GM18867 (cell line): ENCODE results near the gene OSBPL2.
A peak's percentile ranks its signal among the peaks of the same experiment; 100 is the strongest.

ENCODE experiments used
- ATAC-seq: cut with Tn5 transposase; IDR thresholded peaks from one replicate; pipeline ENCODE4 v1.9.1; 2021; ENCODE audit warnings: mild to moderate bottlenecking, moderate library complexity; ENCODE audit not compliant: unreplicated experiment

OSBPL2 gene

DNA sequence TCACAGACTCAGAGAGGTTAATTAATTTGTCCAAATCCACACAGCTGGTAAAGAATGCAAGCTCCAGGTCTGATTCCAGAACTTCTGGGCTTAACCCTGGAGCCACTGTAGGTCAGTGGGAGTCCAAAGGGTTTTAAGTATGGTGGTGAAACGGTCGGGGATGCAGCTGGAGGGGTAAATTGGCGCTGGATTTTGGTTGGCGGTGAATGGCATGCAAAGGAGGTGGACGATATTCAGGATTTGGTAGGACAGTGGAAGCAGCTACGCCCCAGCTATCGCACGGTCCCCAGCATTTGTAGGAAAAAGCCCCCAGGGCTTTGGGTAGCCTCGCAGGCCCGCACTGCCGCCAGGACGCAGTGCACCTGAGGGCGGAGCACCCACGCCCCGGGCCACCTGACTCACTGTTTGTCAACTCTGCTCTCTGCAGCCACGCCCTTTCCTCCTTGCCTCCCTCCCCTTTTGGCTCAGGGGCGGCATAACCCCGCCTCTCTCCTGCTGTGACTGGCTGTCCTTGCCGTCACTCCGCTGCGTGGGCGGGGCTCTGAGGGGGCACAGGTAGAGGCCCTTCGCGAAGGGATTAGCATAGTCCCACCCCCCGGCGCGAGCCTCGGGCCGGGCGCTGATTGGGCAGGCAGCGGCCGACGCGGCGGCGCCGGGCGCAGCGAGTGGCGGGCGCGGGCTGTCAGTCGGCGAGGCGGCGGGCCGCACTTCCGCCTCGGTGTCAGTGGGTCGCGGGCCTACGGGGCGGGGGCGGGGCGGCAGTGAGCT lies at the start of gene OSBPL2:
OSBPL2 (plus strand) TSS at position 721 of the 768 bp plus-strand sequence. CDS start 17,664 bp downstream, outside the sequence.
- peak; percentile 97 for ATAC-seq

DNA sequence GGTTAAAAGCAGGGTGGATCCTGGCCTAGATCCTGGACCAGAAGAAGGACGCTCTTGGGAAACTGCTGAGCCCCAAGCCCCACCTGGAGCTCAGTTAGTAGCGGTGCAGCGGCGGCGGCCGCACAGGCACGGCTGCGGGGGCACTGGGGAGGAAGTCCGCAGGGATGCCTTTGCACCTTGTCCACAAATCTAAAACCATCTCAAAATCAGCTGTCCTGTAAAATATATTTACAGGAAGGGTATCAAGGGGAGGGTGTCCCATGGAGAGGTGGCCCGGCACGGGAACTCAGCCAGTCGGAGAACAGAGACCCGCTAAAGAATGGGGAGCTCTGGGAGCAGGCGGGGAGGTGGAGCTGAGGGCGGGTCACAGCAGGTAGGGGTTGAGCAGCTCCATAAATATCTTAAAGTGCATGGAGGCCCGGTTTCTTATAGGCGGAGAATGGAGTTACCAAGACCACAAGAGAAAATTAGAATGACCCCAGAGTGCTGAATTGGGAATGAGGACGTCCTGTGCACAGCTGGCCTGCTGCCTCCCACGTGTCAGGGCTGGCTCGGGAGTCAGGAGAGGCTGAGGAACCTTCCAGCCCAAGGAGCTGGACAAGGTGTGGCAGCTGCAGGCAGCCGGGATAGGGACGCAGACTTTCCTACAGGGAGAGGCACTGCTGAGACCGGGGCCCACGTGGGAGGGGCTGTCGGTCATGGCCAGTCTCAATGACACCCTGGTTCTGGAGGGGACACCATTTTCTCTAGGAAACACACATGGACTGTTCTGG lies 47.5 kb upstream of the OSBPL2 start:
- ATAC-seq: no peak

- ATAC-seq: no peak
Measured at GRCh38 chr20:62191781-62192559, 46.4 kb upstream of the OSBPL2 start.

- ATAC-seq: no peak
Measured at GRCh38 chr20:62192635-62193034, 45.7 kb upstream of the OSBPL2 start.

- no peak for ATAC-seq
Measured at GRCh38 chr20:62193079-62194025, 45.0 kb upstream of the OSBPL2 start.

GRCh38 chr20:62195075-62195405 lies 43.3 kb upstream of the OSBPL2 start:
- ATAC-seq: no peak

DNA sequence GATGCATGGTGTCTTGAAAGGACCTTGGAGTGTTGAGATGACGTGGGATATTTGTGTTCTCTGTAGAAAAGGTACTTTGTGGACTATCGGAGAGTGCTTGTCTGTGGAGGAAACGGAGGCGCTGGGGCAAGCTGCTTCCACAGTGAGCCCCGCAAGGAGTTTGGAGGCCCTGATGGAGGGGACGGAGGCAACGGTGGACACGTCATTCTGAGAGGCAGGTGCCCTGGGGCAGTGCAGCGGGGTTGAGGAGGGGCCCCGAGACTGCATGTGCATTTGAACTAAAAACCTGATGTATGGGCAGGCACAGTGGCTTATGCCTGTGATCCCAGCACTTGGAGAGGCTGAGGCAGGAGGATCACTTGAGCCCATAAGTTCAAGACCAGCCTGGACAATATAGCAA lies 42.6 kb upstream of the OSBPL2 start:
- ATAC-seq: no peak

DNA sequence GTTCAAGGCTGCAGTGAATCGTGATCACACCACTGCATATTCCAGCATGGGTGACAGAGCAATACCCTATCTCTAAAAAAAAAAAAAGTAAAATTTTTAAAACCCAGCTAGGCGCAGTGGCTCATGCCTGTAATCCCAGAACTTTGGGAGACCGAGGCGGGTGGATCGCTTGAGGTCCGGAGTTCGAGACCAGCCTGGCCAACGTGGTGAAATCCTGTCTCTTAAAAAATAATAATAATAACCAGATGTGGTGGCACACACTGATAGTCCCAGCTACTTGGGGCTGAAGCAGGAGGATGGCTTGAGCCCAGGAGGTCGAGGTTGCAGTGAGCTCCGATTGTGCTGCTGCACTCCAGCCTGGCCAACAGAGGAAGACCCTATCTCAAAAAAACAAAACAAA lies 42.0 kb upstream of the OSBPL2 start:
- ATAC-seq: no peak

DNA sequence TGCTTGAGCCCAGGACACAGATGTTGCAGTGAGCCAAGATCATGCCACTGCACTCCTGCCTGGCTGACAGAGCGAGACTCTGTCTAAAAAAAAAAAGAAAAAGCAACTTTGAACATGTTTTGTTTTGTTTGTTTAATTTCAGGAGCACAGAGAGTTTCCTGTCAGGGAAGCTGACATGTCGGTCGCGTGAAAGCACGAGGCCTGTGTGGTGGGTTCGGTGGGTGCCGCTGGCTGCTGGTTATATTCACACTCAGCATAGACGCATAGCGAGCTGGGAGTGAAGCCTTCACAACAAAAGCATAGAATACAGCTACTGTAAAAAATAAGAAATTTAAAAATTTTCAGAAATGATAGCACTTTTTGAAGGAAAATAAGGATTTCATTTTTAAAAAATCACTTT lies 41.0 kb upstream of the OSBPL2 start:
- no peak for ATAC-seq

DNA sequence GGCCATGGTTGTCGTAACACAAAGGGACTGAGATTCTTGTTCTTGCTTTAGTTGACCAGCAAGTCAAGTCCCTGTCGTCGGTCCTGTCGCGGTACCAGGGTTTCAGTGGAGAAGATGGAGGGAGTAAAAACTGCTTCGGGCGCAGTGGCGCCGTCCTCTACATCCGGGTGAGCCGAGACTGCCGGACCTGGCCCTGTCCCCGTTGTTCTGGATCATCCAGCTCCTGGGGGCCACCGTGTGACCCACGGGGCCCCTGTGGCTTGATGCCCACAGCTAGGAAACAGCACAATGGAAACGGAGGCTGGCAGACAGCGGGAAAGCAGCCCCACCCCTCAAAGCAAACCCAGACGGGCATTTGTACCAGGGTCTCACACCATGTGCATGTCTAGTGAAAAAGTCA lies 40.5 kb upstream of the OSBPL2 start:
- no peak for ATAC-seq

GRCh38 chr20:62198496-62198895 lies 39.8 kb upstream of the OSBPL2 start:
- no peak for ATAC-seq

DNA sequence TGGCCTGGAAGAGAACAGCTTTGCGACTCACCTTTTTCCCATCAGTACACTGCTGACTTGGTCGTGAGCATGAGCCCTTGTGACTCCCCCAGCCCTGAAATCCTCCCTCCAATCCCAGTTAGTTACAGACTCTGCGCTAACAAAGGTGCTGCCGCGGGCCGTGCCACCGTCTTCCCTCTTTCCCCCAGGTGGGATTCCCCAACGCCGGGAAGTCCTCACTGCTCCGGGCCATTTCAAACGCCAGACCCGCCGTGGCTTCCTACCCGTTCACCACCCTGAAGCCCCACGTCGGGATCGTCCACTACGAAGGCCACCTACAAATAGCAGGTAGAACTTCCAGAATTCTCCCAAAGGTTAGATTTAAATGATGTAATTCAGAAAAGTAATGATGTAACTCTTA lies 39.4 kb upstream of the OSBPL2 start:
- ATAC-seq: no peak

- ATAC-seq: no peak
Measured at GRCh38 chr20:62200491-62201172, 37.7 kb upstream of the OSBPL2 start.

- ATAC-seq: no peak
Measured at GRCh38 chr20:62201173-62202082, 36.9 kb upstream of the OSBPL2 start.

- no peak for ATAC-seq
Measured at GRCh38 chr20:62202083-62202395, 36.3 kb upstream of the OSBPL2 start.

- ATAC-seq: no peak
Measured at GRCh38 chr20:62202676-62203377, 35.5 kb upstream of the OSBPL2 start.

GRCh38 chr20:62203378-62204030 lies 34.8 kb upstream of the OSBPL2 start:
- ATAC-seq: no peak
